CD14-positive monocyte (primary cell): ENCODE results near the gene ATP1A3. TPM values are rescaled to one million over a fixed set of nuclear protein-coding genes. Genes with fewer than 3 reads are reported as not detected.

Source experiments
- DNase-seq, 3 donors: peaks; one replicate each; pipeline ENCODE4 v3.0.0-alpha.2; 2011 to 2022
- H2AFZ ChIP-seq: 2 replicates; pipeline ENCODE4 v1.6.0; 2012; ENCODE audit warnings: mild to moderate bottlenecking, low read depth, low read length, inconsistent platforms; ENCODE audit not compliant: insufficient read depth, poor library complexity, severe bottlenecking
- H3K27ac ChIP-seq, 2 donors: 1 replicate in 1 of 2; 2 replicates in 1 of 2; pipeline ENCODE4 v1.5.1; 2012 to 2013; ENCODE audit warnings: low read length in 2 of 2, control low read depth in 1 of 2, inconsistent platforms in 1 of 2, low read depth in 1 of 2, mild to moderate bottlenecking in 1 of 2
- H3K27me3 ChIP-seq, 2 donors: one replicate each; pipeline versions ENCODE4 v1.6.0 to v1.6.1; 2011 to 2013; ENCODE audit warnings: low read length in 2 of 2; ENCODE audit not compliant: control insufficient read depth in 2 of 2, insufficient read depth in 2 of 2
- H3K36me3 ChIP-seq, 2 donors: replicated peaks in 1 of 2; 1 replicate in 1 of 2; 2 replicates in 1 of 2; pipeline versions ENCODE4 v1.5.1 to v1.6.1; 2012 to 2013; ENCODE audit warnings: low read length in 2 of 2, control low read depth in 1 of 2, inconsistent platforms in 1 of 2, mild to moderate bottlenecking in 1 of 2; ENCODE audit not compliant: insufficient read depth in 2 of 2, control insufficient read depth in 1 of 2
- H3K4me1 ChIP-seq, 2 donors: 1 replicate in 1 of 2; 2 replicates in 1 of 2; pipeline versions ENCODE4 v1.5.1 to v1.6.1; 2012 to 2013; ENCODE audit warnings: low read length in 2 of 2, control low read depth in 1 of 2, inconsistent platforms in 1 of 2, mild to moderate bottlenecking in 1 of 2, moderate library complexity in 1 of 2; ENCODE audit not compliant: insufficient read depth in 2 of 2, control insufficient read depth in 1 of 2
- H3K4me2 ChIP-seq: replicated peaks from 2 replicates; pipeline ENCODE3; 2012; ENCODE audit warnings: low read length, moderate library complexity, mild to moderate bottlenecking; ENCODE audit not compliant: poor library complexity, severe bottlenecking; ENCODE audit errors: extremely low read depth
- H3K4me3 ChIP-seq, 3 experiments: fragments of 200-600 bp in 1 of 3; sonication (generic) in 1 of 3; replicated peaks in 1 of 3; 1 replicate in 2 of 3; 2 replicates in 1 of 3; pipeline ENCODE4 v1.5.1; 2011 to 2013; ENCODE audit warnings: low read length in 3 of 3, mild to moderate bottlenecking in 3 of 3, control low read depth in 2 of 3, low read depth in 2 of 3, inconsistent platforms in 1 of 3, moderate library complexity in 1 of 3
- H3K79me2 ChIP-seq: 2 replicates; pipeline ENCODE4 v1.6.0; 2012; ENCODE audit warnings: mild to moderate bottlenecking, control low read depth, inconsistent platforms, low read length, moderate library complexity; ENCODE audit not compliant: insufficient read depth
- H3K9ac ChIP-seq: 2 replicates; pipeline ENCODE4 v1.6.0; 2017; ENCODE audit warnings: low read length, mild to moderate bottlenecking; ENCODE audit not compliant: insufficient read depth, poor library complexity, severe bottlenecking
- H3K9me3 ChIP-seq, 2 donors: replicated peaks in 1 of 2; 1 replicate in 1 of 2; 2 replicates in 1 of 2; pipeline versions ENCODE4 v1.5.1 to v1.6.1; 2012 to 2013; ENCODE audit warnings: low read length in 2 of 2, control low read depth in 1 of 2; ENCODE audit not compliant: control insufficient read depth in 1 of 2, insufficient read depth in 1 of 2
- H4K20me1 ChIP-seq: 2 replicates; pipeline ENCODE4 v1.6.0; 2012; ENCODE audit warnings: mild to moderate bottlenecking, low read length, control low read depth, moderate library complexity; ENCODE audit not compliant: insufficient read depth
- H3K27ac Mint-ChIP-seq, 7 donors: one replicate each; pipeline ENCODE4 v1.8.0; 2020; ENCODE audit warnings: mild to moderate bottlenecking in 7 of 7, mixed read lengths in 7 of 7, moderate library complexity in 6 of 7, inconsistent platforms in 2 of 7
- H3K27me3 Mint-ChIP-seq, 3 donors: one replicate each; pipeline ENCODE4 v1.8.0; 2021 to 2022; ENCODE audit warnings: low read depth in 3 of 3, mild to moderate bottlenecking in 3 of 3, mixed read lengths in 3 of 3, moderate library complexity in 3 of 3, inconsistent platforms in 1 of 3
- H3K36me3 Mint-ChIP-seq, 2 donors: one replicate each; pipeline ENCODE4 v1.8.0; 2020; ENCODE audit warnings: mixed read lengths in 2 of 2, inconsistent platforms in 1 of 2, mild to moderate bottlenecking in 1 of 2
- H3K4me1 Mint-ChIP-seq: one replicate; pipeline ENCODE4 v1.8.0; 2020; ENCODE audit warnings: mild to moderate bottlenecking, mixed read lengths
- H3K4me3 Mint-ChIP-seq, 2 donors: one replicate each; pipeline ENCODE4 v1.8.0; 2020; ENCODE audit warnings: mild to moderate bottlenecking in 2 of 2, mixed read lengths in 2 of 2, moderate library complexity in 1 of 2
- H3K9me3 Mint-ChIP-seq, 7 donors: one replicate each; pipeline ENCODE4 v1.8.0; 2020 to 2022; ENCODE audit warnings: mixed read lengths in 7 of 7, mild to moderate bottlenecking in 6 of 7, moderate library complexity in 6 of 7, inconsistent platforms in 2 of 7
- CTCF ChIP-seq: fragments of 200-600 bp; IDR thresholded peaks from one replicate; pipeline ENCODE4 v1.8.0; 2022; ENCODE audit warnings: antibody characterized with exemption, mild to moderate bottlenecking
- WGBS: methylation state at CpG from one replicate; pipeline ENCODE4 v1.1.5; 2013; ENCODE audit warnings: missing lambda C conversion rate; ENCODE audit not compliant: insufficient coverage; 5-methylcytosine and 5-hydroxymethylcytosine counted together
- intact Hi-C, 2 donors: fragments of 100-400 bp; cut with micrococcal nuclease; formaldehyde crosslinking; loops; one replicate each; pipeline versions ENCODE4 v1.15.0 to v1.15.1; 2023
- polyA plus RNA-seq, 3 donors: library from polyadenylated mRNA; depleted of rRNA in 1 of 3; unstranded in 2 of 3; stranded (reverse) in 1 of 3; fragments of 300-500 nt in 2 of 3; fragments of >200 nt in 1 of 3; fragmentation: Illumina TruSeq in 2 of 3; gene quantifications; 1 replicate in 2 of 3; 2 replicates in 1 of 3; pipeline ENCODE4 v1.2.3, GENCODE V29; 2012 to 2021

Gene ATP1A3
- polyA plus RNA-seq, 3 donors: 0.07 to 0.10 TPM; not detected in 1

GRCh38 chr19:41965106-41965505 is 28.9 kb downstream of the ATP1A3 start:
- no peak for DNase-seq
- no peak overlapping the region for H3K27ac Mint-ChIP-seq

GRCh38 chr19:41960973-41961372 is 33.1 kb downstream of the ATP1A3 start:
- Mint-ChIP-seq H3K36me3 (peaks cover 14% of the 10 kb centered on the region in 2 donors), H3K27me3 (peaks cover 0 to 9% (median 1%) of the 10 kb centered on the region in 3 donors), H3K4me1 (peaks cover 23% of the 10 kb centered on the region), H3K4me3 (no peak overlapping the region), H3K27ac (no peak overlapping the region), H3K9me3 (peaks cover 0 to 3% (median 0%) of the 10 kb centered on the region in 7 donors)
- H2AFZ ChIP-seq: no peak overlapping the region
- H3K79me2 ChIP-seq: no peaks in the 10 kb centered on the region
- H3K4me2 ChIP-seq: no peak overlapping the region
- no peak overlapping the region for H3K27ac ChIP-seq
- peaks cover 4% of the 10 kb centered on the region for H4K20me1 ChIP-seq
- DNase-seq: no peak
- peaks cover 22 to 25% of the 10 kb centered on the region in 2 donors for H3K4me1 ChIP-seq
- peaks cover 0 to 7% of the 10 kb centered on the region in 2 donors for H3K36me3 ChIP-seq
- 68% methylated on average over 4 of the region's 5 CpGs for WGBS
- no peak for TF ChIP-seq CTCF
- H3K27me3 ChIP-seq: no peaks in the 10 kb centered on the region
- no peak overlapping the region for H3K4me3 ChIP-seq
- intact Hi-C loops: no loop called here
- H3K9me3 ChIP-seq: no peaks in the 10 kb centered on the region
- H3K9ac ChIP-seq: no peak overlapping the region

More at GRCh38 chr19:41965106-41965505, 28.9 kb downstream of the ATP1A3 start:
- 96% methylated on average over 3 of the region's 5 CpGs for WGBS
- Mint-ChIP-seq H3K9me3 (peaks cover 0 to 3% (median 0%) of the 10 kb centered on the region in 7 donors), H3K4me3 (no peak overlapping the region), H3K27me3 (peaks cover 0 to 3% (median 0%) of the 10 kb centered on the region in 3 donors), H3K4me1 (peaks cover 25% of the 10 kb centered on the region), H3K36me3 (peaks cover 0 to 2% of the 10 kb centered on the region in 2 donors)
- H3K9ac ChIP-seq: no peak overlapping the region
- H3K27ac ChIP-seq: no peak overlapping the region
- H3K27me3 ChIP-seq: no peaks in the 10 kb centered on the region
- H3K79me2 ChIP-seq: no peaks in the 10 kb centered on the region
- no peaks in the 10 kb centered on the region for H3K36me3 ChIP-seq
- intact Hi-C loops: no loop called here
- no peaks in the 10 kb centered on the region for H3K9me3 ChIP-seq
- no peak overlapping the region for H2AFZ ChIP-seq
- no peaks in the 10 kb centered on the region for H4K20me1 ChIP-seq
- no peak overlapping the region for H3K4me2 ChIP-seq
- no peak overlapping the region for H3K4me3 ChIP-seq
- no peak for TF ChIP-seq CTCF
- peaks cover 18 to 24% of the 10 kb centered on the region in 2 donors for H3K4me1 ChIP-seq
